HepG2 (cell line): ENCODE data around the gene LBR. TPM values are rescaled to one million over a fixed set of nuclear protein-coding genes. Genes with fewer than 3 reads are reported as not detected.
A peak's percentile ranks its signal among the peaks of the same experiment; 100 is the strongest.

Source experiments
- HNRNPLL ChIP-seq: fragments of 200-400 bp; formaldehyde crosslinking; IDR thresholded peaks from 2 replicates; pipeline ENCODE4 v1.6.1; 2017; ENCODE audit warnings: mild to moderate bottlenecking, low read depth, low read length; ENCODE audit not compliant: poor library complexity, severe bottlenecking
- KAT2B ChIP-seq: fragments of 150-350 bp; IDR thresholded peaks from 2 replicates; pipeline ENCODE4 v1.6.1; 2014; ENCODE audit warnings: low read depth, low read length, borderline replicate concordance
- MLLT10 ChIP-seq: sonication (generic); formaldehyde crosslinking; IDR thresholded peaks from 2 replicates; pipeline ENCODE4 v1.4.0; 2020; ENCODE audit warnings: missing genetic modification reagents
- NAIF1 ChIP-seq: sonication (generic); formaldehyde crosslinking; IDR thresholded peaks from 2 replicates; pipeline ENCODE4 v1.5.0; 2020; ENCODE audit warnings: mild to moderate bottlenecking, missing genetic modification reagents, borderline replicate concordance
- PHF20 ChIP-seq: sonication (generic); formaldehyde crosslinking; IDR thresholded peaks from 2 replicates; pipeline ENCODE4 v1.5.0; 2020; ENCODE audit warnings: mild to moderate bottlenecking, missing genetic modification reagents
- PHF5A ChIP-seq: IDR thresholded peaks from one replicate; pipeline ENCODE4 v1.6.1; 2018; ENCODE audit warnings: low read depth, missing genetic modification reagents; ENCODE audit not compliant: unreplicated experiment
- polyA plus RNA-seq, 8 experiments: library from polyadenylated mRNA; depleted of rRNA in 3 of 8; stranded (reverse) in 7 of 8; unstranded in 1 of 8; fragments of >200 nt; fragmentation: Illumina TruSeq in 4 of 8; extraction: Trizol in 4 of 8; gene quantifications; 2 replicates each; pipeline versions ENCODE4 v1.2.1 to v1.2.3, GENCODE V29; 2011 to 2016; ENCODE audit warnings: low read depth in 4 of 8, missing spikeins in 1 of 8, mixed read lengths in 1 of 8; ENCODE audit not compliant: insufficient read depth in 1 of 8
- total RNA-seq, 5 experiments: library from RNA; depleted of rRNA; stranded (reverse); fragments of >200 nt; fragmentation: Illumina TruSeq; extraction: Trizol; gene quantifications; 2 replicates each; pipeline ENCODE4 v1.2.3, GENCODE V29; 2016; ENCODE audit warnings: low read depth in 1 of 5
- TF ChIP-seq, protein P1 (sequence below): sonication (generic); formaldehyde crosslinking; IDR thresholded peaks from 2 replicates; pipeline ENCODE4 v1.5.1; 2020; ENCODE audit warnings: missing genetic modification reagents, mild to moderate bottlenecking, borderline replicate concordance
- TF ChIP-seq, protein P2 (sequence below): sonication (generic); formaldehyde crosslinking; IDR thresholded peaks from 2 replicates; pipeline ENCODE4 v1.4.0; 2020; ENCODE audit warnings: missing genetic modification reagents, borderline replicate concordance
- TF ChIP-seq, protein P3 (sequence below), 2 experiments: sonication (generic) in 1 of 2; formaldehyde crosslinking in 1 of 2; IDR thresholded peaks; 2 replicates each; pipeline versions ENCODE4 v1.4.0 to v1.6.1; 2016 to 2020; ENCODE audit warnings: borderline replicate concordance in 1 of 2, low read depth in 1 of 2, mild to moderate bottlenecking in 1 of 2, missing genetic modification reagents in 1 of 2
- TF ChIP-seq, protein P4 (sequence below): sonication (generic); formaldehyde crosslinking; conservative IDR thresholded peaks from 2 replicates; pipeline ENCODE4 v1.4.0; 2020; ENCODE audit warnings: missing genetic modification reagents
- TF ChIP-seq, protein P5 (sequence below): IDR thresholded peaks from 2 replicates; pipeline ENCODE4 v1.4.0; 2020; ENCODE audit warnings: mild to moderate bottlenecking, missing genetic modification reagents

LBR gene
- total and polyA plus RNA-seq, 2 of the 13 experiments (the other 11 are each of a cell fraction or from before 2014, with no cell fraction given), result 38.9 to 76.7 TPM

DNA sequence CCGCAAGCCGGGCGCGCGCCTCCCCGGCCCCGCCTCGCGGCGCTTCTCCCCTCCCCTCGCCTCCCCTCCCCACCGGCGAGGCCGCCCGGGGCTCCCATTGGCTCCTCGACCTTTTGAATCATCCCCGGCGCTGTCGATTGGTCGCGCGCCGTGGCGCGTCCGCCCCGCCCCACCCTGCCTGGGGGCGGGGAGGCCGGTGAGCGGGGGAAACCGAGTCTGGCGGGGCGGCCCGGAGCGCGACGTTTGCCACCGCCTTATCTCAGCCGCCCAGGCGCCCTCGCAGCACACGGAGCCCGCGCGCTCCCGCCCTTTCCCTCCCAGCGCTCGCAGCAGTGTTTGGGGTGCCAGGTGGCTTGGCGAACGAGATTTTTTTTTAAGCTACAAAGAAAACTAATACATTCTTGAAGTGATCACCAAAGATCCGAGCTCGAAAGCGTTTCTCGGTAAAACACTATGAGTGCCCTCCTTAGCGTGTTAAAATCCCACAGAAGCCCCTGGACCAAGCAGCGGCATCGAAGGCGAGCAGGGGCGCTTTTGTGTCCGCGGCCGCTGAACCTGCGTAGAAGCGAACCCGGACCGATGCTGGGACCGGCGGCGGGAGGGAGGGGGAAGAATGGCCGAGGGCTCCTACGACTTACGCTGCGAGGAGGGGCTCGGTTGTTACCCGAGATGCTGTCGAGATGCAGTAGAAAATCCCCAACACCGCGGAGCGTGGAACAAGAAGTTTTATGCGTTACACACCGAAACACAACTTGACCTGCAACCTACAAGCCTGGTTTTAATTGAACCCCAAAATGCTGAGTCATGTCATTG, 436 bp upstream of the LBR start (continued):
- TF ChIP-seq, protein P1, sequence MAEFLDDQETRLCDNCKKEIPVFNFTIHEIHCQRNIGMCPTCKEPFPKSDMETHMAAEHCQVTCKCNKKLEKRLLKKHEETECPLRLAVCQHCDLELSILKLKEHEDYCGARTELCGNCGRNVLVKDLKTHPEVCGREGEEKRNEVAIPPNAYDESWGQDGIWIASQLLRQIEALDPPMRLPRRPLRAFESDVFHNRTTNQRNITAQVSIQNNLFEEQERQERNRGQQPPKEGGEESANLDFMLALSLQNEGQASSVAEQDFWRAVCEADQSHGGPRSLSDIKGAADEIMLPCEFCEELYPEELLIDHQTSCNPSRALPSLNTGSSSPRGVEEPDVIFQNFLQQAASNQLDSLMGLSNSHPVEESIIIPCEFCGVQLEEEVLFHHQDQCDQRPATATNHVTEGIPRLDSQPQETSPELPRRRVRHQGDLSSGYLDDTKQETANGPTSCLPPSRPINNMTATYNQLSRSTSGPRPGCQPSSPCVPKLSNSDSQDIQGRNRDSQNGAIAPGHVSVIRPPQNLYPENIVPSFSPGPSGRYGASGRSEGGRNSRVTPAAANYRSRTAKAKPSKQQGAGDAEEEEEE, result no peak
- TF ChIP-seq PHF5A (CRISPR knock-in tag) (no peak), HNRNPLL (peak; percentile 33), KAT2B (no peak), PHF20 (no peak), MLLT10 (CRISPR knock-in tag) (no peak), NAIF1 (CRISPR knock-in tag) (peak; percentile 38; the same call in 1 of the 2 replicates)
- TF ChIP-seq, protein P2, sequence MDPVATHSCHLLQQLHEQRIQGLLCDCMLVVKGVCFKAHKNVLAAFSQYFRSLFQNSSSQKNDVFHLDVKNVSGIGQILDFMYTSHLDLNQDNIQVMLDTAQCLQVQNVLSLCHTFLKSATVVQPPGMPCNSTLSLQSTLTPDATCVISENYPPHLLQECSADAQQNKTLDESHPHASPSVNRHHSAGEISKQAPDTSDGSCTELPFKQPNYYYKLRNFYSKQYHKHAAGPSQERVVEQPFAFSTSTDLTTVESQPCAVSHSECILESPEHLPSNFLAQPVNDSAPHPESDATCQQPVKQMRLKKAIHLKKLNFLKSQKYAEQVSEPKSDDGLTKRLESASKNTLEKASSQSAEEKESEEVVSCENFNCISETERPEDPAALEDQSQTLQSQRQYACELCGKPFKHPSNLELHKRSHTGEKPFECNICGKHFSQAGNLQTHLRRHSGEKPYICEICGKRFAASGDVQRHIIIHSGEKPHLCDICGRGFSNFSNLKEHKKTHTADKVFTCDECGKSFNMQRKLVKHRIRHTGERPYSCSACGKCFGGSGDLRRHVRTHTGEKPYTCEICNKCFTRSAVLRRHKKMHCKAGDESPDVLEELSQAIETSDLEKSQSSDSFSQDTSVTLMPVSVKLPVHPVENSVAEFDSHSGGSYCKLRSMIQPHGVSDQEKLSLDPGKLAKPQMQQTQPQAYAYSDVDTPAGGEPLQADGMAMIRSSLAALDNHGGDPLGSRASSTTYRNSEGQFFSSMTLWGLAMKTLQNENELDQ, result no peak
- TF ChIP-seq, protein P3, sequence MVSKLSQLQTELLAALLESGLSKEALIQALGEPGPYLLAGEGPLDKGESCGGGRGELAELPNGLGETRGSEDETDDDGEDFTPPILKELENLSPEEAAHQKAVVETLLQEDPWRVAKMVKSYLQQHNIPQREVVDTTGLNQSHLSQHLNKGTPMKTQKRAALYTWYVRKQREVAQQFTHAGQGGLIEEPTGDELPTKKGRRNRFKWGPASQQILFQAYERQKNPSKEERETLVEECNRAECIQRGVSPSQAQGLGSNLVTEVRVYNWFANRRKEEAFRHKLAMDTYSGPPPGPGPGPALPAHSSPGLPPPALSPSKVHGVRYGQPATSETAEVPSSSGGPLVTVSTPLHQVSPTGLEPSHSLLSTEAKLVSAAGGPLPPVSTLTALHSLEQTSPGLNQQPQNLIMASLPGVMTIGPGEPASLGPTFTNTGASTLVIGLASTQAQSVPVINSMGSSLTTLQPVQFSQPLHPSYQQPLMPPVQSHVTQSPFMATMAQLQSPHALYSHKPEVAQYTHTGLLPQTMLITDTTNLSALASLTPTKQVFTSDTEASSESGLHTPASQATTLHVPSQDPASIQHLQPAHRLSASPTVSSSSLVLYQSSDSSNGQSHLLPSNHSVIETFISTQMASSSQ (IDR thresholded peaks at IDR 0.05; ENCODE audit: low read depth), result no peak
- TF ChIP-seq, protein P3 (CRISPR knock-in tag; IDR thresholded peaks at IDR 0.05; ENCODE audit: borderline replicate concordance), result peak; percentile 39; the same call in 1 of the 2 replicates
- TF ChIP-seq, protein P4, sequence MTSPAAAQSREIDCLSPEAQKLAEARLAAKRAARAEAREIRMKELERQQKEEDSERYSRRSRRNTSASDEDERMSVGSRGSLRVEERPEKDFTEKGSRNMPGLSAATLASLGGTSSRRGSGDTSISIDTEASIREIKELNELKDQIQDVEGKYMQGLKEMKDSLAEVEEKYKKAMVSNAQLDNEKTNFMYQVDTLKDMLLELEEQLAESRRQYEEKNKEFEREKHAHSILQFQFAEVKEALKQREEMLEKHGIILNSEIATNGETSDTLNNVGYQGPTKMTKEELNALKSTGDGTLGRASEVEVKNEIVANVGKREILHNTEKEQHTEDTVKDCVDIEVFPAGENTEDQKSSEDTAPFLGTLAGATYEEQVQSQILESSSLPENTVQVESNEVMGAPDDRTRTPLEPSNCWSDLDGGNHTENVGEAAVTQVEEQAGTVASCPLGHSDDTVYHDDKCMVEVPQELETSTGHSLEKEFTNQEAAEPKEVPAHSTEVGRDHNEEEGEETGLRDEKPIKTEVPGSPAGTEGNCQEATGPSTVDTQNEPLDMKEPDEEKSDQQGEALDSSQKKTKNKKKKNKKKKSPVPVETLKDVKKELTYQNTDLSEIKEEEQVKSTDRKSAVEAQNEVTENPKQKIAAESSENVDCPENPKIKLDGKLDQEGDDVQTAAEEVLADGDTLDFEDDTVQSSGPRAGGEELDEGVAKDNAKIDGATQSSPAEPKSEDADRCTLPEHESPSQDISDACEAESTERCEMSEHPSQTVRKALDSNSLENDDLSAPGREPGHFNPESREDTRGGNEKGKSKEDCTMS (CRISPR knock-in tag), result no peak
- TF ChIP-seq, protein P5, sequence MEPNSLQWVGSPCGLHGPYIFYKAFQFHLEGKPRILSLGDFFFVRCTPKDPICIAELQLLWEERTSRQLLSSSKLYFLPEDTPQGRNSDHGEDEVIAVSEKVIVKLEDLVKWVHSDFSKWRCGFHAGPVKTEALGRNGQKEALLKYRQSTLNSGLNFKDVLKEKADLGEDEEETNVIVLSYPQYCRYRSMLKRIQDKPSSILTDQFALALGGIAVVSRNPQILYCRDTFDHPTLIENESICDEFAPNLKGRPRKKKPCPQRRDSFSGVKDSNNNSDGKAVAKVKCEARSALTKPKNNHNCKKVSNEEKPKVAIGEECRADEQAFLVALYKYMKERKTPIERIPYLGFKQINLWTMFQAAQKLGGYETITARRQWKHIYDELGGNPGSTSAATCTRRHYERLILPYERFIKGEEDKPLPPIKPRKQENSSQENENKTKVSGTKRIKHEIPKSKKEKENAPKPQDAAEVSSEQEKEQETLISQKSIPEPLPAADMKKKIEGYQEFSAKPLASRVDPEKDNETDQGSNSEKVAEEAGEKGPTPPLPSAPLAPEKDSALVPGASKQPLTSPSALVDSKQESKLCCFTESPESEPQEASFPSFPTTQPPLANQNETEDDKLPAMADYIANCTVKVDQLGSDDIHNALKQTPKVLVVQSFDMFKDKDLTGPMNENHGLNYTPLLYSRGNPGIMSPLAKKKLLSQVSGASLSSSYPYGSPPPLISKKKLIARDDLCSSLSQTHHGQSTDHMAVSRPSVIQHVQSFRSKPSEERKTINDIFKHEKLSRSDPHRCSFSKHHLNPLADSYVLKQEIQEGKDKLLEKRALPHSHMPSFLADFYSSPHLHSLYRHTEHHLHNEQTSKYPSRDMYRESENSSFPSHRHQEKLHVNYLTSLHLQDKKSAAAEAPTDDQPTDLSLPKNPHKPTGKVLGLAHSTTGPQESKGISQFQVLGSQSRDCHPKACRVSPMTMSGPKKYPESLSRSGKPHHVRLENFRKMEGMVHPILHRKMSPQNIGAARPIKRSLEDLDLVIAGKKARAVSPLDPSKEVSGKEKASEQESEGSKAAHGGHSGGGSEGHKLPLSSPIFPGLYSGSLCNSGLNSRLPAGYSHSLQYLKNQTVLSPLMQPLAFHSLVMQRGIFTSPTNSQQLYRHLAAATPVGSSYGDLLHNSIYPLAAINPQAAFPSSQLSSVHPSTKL (CRISPR knock-in tag), result peak; percentile 35
